Glutamatergic neuron (in vitro differentiated cells): ENCODE results near the gene IFNL2. TPM values are rescaled to one million over a fixed set of nuclear protein-coding genes. Genes with fewer than 3 reads are reported as not detected.
"Not testable (repeated sequence)": the region's sequence is repeated elsewhere in the genome, so short reads cannot be mapped to it uniquely, and the experiment has no call there.

Experiments used
- DNase-seq: peaks from one replicate; pipeline ENCODE4 v3.0.0; 2022
- H3K27ac Mint-ChIP-seq: one replicate; pipeline ENCODE4 v1.8.0; 2020; ENCODE audit warnings: mild to moderate bottlenecking, mixed read lengths, inconsistent platforms; ENCODE audit not compliant: unreplicated experiment
- H3K27me3 Mint-ChIP-seq: one replicate; pipeline ENCODE4 v1.8.0; 2020; ENCODE audit warnings: mild to moderate bottlenecking, moderate library complexity, mixed read lengths, inconsistent platforms; ENCODE audit not compliant: unreplicated experiment
- H3K36me3 Mint-ChIP-seq: one replicate; pipeline ENCODE4 v1.8.0; 2020; ENCODE audit warnings: mild to moderate bottlenecking, mixed read lengths, inconsistent platforms; ENCODE audit not compliant: unreplicated experiment
- H3K4me1 Mint-ChIP-seq: one replicate; pipeline ENCODE4 v1.8.0; 2020; ENCODE audit warnings: mild to moderate bottlenecking, low read depth, mixed read lengths, inconsistent platforms; ENCODE audit not compliant: unreplicated experiment
- H3K4me3 Mint-ChIP-seq: one replicate; pipeline ENCODE4 v1.8.0; 2020; ENCODE audit warnings: mild to moderate bottlenecking, mixed read lengths, inconsistent platforms; ENCODE audit not compliant: unreplicated experiment
- H3K9me3 Mint-ChIP-seq: one replicate; pipeline ENCODE4 v1.8.0; 2020; ENCODE audit warnings: mild to moderate bottlenecking, moderate library complexity, mixed read lengths, inconsistent platforms; ENCODE audit not compliant: unreplicated experiment
- CTCF ChIP-seq: fragments of 200-600 bp; sonication (generic); IDR thresholded peaks from one replicate; pipeline ENCODE4 v1.5.0; 2021; ENCODE audit not compliant: partially characterized antibody, unreplicated experiment
- total RNA-seq: library from RNA; stranded (reverse); fragmentation: NEBNext Ultra II Directional; extraction: Animal tissue kit (Norgen Biotek cat#: 25700); gene quantifications from one replicate; pipeline ENCODE4 v1.2.1, GENCODE V29; 2021; ENCODE audit not compliant: unreplicated experiment

Gene IFNL2
- total RNA-seq, 1 donor from 2014 or later = not detected

DNA sequence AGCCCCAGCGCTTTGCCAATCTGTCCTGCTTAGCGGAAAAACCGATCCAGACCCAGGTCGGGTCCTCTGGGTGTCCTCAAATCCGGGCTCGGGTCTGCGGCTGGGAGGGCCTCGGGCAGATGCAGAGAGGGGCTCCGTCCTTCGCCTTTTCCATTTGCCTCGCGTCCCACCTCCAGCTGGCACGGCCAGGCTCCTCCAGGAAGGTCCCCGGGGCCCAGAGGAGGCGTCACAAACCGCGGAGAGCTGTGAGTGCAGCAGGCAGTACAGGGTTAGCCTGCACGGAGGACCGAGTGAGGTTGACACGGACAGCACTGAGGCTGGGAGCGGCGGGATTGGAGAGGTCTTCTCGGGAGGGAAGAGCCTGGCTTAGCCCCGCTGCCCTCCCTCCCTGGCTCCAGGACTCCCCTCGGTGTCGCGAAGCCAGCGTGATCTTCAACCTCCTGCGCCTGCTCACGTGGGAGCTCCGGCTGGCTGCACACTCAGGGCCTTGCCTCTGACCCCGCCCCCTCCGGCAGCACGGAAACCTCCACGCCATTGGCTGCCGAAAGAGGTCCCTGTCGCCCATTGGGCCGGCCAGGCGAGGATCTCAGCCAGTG lies 2.8 kb upstream of the IFNL2 start:
- Mint-ChIP-seq H3K4me1 (peaks cover 4% of the 10 kb centered on the region), H3K27ac (no peak overlapping the region), H3K27me3 (peaks cover 14% of the 10 kb centered on the region), H3K36me3 (no peaks in the 10 kb centered on the region), H3K9me3 (peaks cover 8% of the 10 kb centered on the region), H3K4me3 (peak overlapping the region; percentile 57)
- DNase-seq = peak; percentile 49
- TF ChIP-seq CTCF = no peak

DNA sequence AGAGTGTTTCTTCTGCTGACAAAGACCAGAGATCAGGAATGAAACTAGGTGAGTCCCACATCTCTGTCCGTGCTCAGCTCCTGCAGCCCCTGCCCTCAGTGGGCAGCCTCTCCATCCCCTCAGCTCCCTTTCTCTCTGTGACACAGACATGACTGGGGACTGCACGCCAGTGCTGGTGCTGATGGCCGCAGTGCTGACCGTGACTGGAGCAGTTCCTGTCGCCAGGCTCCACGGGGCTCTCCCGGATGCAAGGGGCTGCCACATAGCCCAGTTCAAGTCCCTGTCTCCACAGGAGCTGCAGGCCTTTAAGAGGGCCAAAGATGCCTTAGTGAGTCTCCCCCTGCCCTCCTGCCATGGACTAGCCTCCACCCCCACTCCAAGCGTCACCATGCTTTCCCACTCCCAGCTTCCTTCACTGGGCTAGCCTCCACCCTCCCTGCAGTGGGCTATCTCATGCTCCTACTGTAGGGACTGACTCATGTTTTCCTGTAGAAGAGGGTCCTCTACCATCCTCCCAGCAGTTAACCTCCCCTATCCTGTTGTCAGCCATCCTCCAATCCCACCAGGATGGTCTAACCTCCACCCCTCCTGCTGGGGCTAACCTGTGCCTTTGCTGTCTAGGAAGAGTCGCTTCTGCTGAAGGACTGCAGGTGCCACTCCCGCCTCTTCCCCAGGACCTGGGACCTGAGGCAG lies 481 bp downstream of the IFNL2 start:
- DNase-seq, H3K9me3 Mint-ChIP-seq, H3K27me3 Mint-ChIP-seq, H3K4me1 Mint-ChIP-seq, H3K27ac Mint-ChIP-seq, H3K36me3 Mint-ChIP-seq, H3K4me3 Mint-ChIP-seq: not testable (repeated sequence)

DNA sequence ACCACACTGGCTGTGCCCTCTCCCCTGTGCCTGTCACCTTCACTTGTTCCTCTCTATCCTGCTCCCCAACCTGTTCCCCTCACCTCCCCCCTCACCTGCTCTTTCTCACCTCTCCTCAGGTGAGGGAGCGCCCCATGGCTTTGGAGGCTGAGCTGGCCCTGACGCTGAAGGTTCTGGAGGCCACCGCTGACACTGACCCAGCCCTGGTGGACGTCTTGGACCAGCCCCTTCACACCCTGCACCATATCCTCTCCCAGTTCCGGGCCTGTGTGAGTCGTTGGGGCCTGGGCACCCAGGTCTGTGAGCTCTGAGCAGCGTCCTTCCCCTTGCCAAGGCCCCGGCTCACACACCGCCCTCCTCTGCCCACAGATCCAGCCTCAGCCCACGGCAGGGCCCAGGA lies 1.2 kb downstream of the IFNL2 start:
- not testable (repeated sequence) for DNase-seq, H3K27me3 Mint-ChIP-seq, H3K4me1 Mint-ChIP-seq, H3K36me3 Mint-ChIP-seq, H3K27ac Mint-ChIP-seq, H3K9me3 Mint-ChIP-seq, H3K4me3 Mint-ChIP-seq

DNA sequence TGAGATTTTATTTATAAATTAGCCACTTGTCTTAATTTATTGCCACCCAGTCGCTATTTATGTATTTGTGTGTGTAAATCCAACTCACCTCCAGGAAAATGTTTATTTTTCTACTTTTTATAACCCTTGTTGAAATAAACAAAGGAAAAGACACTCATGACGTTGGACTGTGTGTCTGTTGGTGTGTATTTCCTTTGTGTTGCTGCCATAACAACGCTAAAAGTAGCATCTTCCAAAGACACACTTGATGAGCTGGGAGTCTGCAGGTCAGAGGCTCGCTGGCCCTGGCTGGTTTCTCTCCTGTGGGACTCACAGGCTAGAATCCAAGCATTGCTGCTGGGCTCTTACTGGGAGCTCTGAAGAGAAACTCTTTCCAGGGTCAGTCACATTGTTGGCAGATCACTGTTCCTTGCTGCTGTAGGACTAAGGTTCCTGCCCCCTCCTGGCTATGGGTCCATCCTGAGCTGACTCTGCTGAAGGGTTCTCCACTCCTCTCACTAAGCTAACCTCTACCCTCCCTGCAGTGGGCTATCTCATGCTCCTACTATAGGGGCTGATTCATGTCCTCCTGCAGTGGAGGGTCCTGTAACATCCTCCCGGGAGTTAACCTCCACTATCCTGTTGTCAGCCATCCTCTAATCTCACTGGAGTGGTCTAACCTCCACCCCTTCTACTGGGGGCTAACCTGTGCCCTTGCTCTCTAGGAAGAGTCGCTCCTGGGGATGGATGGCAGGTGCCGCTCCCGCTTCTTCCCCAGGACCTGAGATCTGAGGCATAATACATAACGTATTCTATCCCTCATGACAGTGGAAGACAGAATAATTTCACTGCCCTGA lies 2.1 kb downstream of the IFNL2 start:
- Mint-ChIP-seq H3K9me3 (peaks cover 5% of the 10 kb centered on the region), H3K4me3 (no peak overlapping the region), H3K4me1 (no peaks in the 10 kb centered on the region), H3K27ac (no peak overlapping the region), H3K36me3 (no peaks in the 10 kb centered on the region), H3K27me3 (no peaks in the 10 kb centered on the region)
- TF ChIP-seq CTCF = no peak
- no peak for DNase-seq

GRCh38 chr19:39273859-39274258 lies 5.7 kb downstream of the IFNL2 start:
- not testable (repeated sequence) for H3K4me3 Mint-ChIP-seq, H3K27ac Mint-ChIP-seq, H3K4me1 Mint-ChIP-seq, H3K27me3 Mint-ChIP-seq, H3K9me3 Mint-ChIP-seq, DNase-seq, H3K36me3 Mint-ChIP-seq

DNA sequence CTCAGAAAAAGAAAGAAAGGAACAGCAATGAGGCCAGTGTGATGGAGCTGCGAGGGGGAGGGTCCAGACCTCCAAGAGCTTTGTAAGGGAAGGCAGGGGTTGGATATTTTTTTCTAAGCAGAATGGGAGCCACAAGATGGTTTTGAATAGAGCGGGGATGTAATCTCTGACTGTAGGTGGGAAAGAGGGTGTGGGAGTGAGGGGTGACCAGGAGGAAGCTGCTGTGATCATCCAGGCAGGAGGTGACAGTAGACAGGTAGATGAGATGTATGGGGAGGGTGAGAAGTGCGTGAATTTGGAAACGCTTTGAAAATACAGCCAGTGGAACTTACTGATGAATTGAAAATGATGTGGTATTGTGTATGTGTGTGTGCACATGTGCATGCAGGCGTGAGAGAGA lies 7.4 kb downstream of the IFNL2 start:
- H3K4me1 Mint-ChIP-seq = no peaks in the 10 kb centered on the region
- peaks cover 6% of the 10 kb centered on the region for H3K27me3 Mint-ChIP-seq
- no peak for DNase-seq
- no peak overlapping the region for H3K27ac Mint-ChIP-seq
- no peaks in the 10 kb centered on the region for H3K36me3 Mint-ChIP-seq
- H3K4me3 Mint-ChIP-seq = no peak overlapping the region
- TF ChIP-seq CTCF = no peak
- no peaks in the 10 kb centered on the region for H3K9me3 Mint-ChIP-seq
